ENCODE measurements around the gene DES.
"Not testable (repeated sequence)": the region's sequence is repeated elsewhere in the genome, so short reads cannot be mapped to it uniquely, and the experiment has no call there.

DES gene

DNA sequence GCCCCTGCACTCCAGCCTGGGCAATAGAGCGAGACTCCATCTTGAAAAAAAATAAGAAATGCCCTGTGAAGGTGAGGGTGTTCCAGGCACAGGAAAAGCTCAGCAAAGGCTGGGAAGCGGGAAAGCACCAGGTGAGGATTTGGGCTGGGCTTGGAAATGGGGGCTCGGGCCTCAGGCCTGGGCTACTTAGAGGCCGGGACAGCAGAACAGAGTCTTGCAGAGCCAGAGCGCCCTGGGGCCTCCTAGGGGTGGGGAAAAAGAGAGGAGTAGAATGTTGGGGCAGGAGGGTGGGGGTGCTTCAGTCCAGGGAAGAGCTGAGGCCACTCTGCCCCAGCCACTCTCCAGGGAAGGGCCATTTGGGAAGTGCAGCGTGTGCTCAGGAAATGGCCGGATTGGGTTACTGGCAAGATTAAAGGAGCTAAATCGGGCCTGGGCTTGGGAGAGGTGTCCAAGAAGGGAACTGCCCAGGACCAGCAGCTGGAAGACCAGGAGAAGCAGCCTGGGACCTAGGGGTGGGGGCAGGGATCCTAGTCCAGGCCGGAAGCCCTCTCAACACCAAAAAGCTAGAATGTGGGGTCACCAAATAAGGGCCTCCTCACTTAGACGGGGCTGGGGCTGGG is 13.8 kb upstream of the DES start:
- H3K9me3 ChIP-seq (ENCODE audit: low read depth, low read length): no peaks in the 10 kb centered on the region

DNA sequence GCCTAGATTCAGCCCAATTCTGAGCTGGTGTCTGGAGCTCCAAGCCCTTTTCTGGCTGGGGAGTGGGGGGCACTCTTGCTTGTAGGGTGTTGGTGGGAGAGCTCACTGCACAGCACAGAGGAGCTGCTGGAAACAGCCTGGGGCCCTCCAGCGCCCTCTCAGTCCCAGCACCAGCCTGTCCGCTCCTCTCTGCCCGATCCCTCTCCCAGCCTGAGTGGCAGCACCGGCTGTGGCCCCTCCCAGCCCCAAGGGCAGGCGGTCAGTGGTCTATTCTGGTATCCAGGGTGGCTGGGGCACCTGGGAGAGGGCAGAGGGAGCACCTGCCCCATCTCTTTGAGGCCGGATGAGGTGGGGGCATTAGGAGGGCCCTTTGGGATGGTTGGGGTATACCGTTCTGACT is 13.2 kb upstream of the DES start:
- Histone ChIP-seq H3K36me3 (ENCODE audit: insufficient read depth, low read length) (no peaks in the 10 kb centered on the region), H3K9ac (ENCODE audit: insufficient read length) (no peak overlapping the region), H3K4me3 (no peak overlapping the region), H3K9me3 (ENCODE audit: low read depth, low read length) (no peaks in the 10 kb centered on the region), H3K27ac (no peak overlapping the region)
- no peak for DNase-seq (ENCODE audit: low read depth, low spot score)
- TF ChIP-seq POLR2AphosphoS5 (IDR thresholded peaks at IDR 0.05; ENCODE audit: borderline replicate concordance, low read depth, low read length) (no peak), EZH2 (IDR thresholded peaks at IDR 0.05) (no peak), FOXP2 (optimal IDR thresholded peaks at IDR 0.05; ENCODE audit: control extremely low read depth, extremely low read length, insufficient read depth) (no peak)

More for the DNA sequence above, 13.8 kb upstream of the DES start:
- no peak for DNase-seq (ENCODE audit: low read depth, low spot score)
- Histone ChIP-seq H3K9ac (ENCODE audit: insufficient read length) (no peak overlapping the region), H3K27ac (no peak overlapping the region), H3K4me3 (no peak overlapping the region), H3K36me3 (ENCODE audit: insufficient read depth, low read length) (no peaks in the 10 kb centered on the region)
- TF ChIP-seq FOXP2 (optimal IDR thresholded peaks at IDR 0.05; ENCODE audit: control extremely low read depth, extremely low read length, insufficient read depth) (no peak), EZH2 (IDR thresholded peaks at IDR 0.05) (no peak), POLR2AphosphoS5 (IDR thresholded peaks at IDR 0.05; ENCODE audit: borderline replicate concordance, low read depth, low read length) (no peak)

- TF ChIP-seq EZH2 (IDR thresholded peaks at IDR 0.05): no peak
- TF ChIP-seq POLR2AphosphoS5 (IDR thresholded peaks at IDR 0.05; ENCODE audit: borderline replicate concordance, low read depth, low read length): no peak
- TF ChIP-seq FOXP2 (optimal IDR thresholded peaks at IDR 0.05; ENCODE audit: control extremely low read depth, extremely low read length, insufficient read depth): no peak
- DNase-seq (ENCODE audit: low read depth, low spot score): no peak
- Histone ChIP-seq H3K36me3 (ENCODE audit: insufficient read depth, low read length) (no peaks in the 10 kb centered on the region), H3K27ac (no peak overlapping the region), H3K9ac (ENCODE audit: insufficient read length) (no peak overlapping the region), H3K9me3 (ENCODE audit: low read depth, low read length) (no peaks in the 10 kb centered on the region), H3K4me3 (no peak overlapping the region)
These were observed 12.7 kb upstream of the DES start for GRCh38 chr2:219405451-219405850.

- Histone ChIP-seq H3K9me3 (ENCODE audit: low read depth, low read length) (no peaks in the 10 kb centered on the region), H3K9ac (ENCODE audit: insufficient read length) (no peak overlapping the region), H3K4me3 (no peak overlapping the region), H3K36me3 (ENCODE audit: insufficient read depth, low read length) (no peaks in the 10 kb centered on the region), H3K27ac (no peak overlapping the region)
- no peak for DNase-seq (ENCODE audit: low read depth, low spot score)
- TF ChIP-seq FOXP2 (optimal IDR thresholded peaks at IDR 0.05; ENCODE audit: control extremely low read depth, extremely low read length, insufficient read depth) (no peak), EZH2 (IDR thresholded peaks at IDR 0.05) (no peak), POLR2AphosphoS5 (IDR thresholded peaks at IDR 0.05; ENCODE audit: borderline replicate concordance, low read depth, low read length) (no peak)
These were observed 12.0 kb upstream of the DES start for GRCh38 chr2:219405958-219406860.

DNA sequence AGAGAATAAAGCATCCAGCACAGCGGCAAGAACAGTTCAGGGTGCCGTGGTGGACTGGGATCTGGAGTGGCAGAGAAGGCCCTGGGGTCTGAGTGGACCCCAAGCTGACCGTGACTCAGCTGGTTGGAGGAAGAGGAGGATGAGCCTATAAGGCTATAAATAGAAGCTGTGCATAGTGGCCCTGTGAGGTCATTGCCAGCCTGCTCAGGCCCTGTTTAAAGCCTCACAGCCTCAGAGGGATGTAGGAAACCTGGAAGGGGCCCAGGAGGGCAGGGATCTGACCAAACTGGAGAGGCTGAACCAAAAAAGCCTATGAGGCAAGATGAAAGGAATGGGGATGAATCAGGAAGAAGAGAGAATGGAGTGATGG is 11.3 kb upstream of the DES start:
- no peak for DNase-seq (ENCODE audit: low read depth, low spot score)
- Histone ChIP-seq H3K27ac (no peak overlapping the region), H3K4me3 (no peak overlapping the region), H3K9ac (ENCODE audit: insufficient read length) (no peak overlapping the region), H3K36me3 (ENCODE audit: insufficient read depth, low read length) (no peaks in the 10 kb centered on the region), H3K9me3 (ENCODE audit: low read depth, low read length) (no peaks in the 10 kb centered on the region)
- TF ChIP-seq FOXP2 (optimal IDR thresholded peaks at IDR 0.05; ENCODE audit: control extremely low read depth, extremely low read length, insufficient read depth): no peak
- TF ChIP-seq POLR2AphosphoS5 (IDR thresholded peaks at IDR 0.05; ENCODE audit: borderline replicate concordance, low read depth, low read length): no peak
- no peak for TF ChIP-seq EZH2 (IDR thresholded peaks at IDR 0.05)

GRCh38 chr2:219407343-219407742 is 10.8 kb upstream of the DES start:
- H3K9ac ChIP-seq (ENCODE audit: insufficient read length); DNase-seq (ENCODE audit: low read depth, low spot score); H3K4me3 ChIP-seq; H3K9me3 ChIP-seq (ENCODE audit: low read depth, low read length); H3K36me3 ChIP-seq (ENCODE audit: insufficient read depth, low read length); H3K27ac ChIP-seq: not testable (repeated sequence)

DNA sequence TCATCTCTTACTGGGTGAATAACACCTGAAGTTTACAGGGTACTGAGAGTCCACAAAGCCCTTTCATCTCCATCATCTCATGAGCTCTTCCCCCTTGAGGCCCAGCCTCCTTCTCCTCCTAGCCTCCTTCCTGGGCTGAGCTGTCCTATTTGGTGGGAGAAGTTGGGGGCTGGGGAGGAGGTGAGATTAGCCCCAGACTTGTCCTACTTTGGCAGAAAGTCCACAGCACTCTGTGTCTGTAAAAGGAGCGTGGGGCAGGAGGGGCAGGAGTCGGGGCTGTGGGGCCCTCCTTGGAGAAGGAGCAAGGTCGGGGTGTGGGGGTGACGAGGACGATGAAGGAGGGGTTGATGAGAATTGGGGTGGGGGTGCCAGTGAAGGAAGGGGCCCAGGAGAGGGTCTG is 10.0 kb upstream of the DES start:
- TF ChIP-seq EZH2 (IDR thresholded peaks at IDR 0.05) (no peak), POLR2AphosphoS5 (IDR thresholded peaks at IDR 0.05; ENCODE audit: borderline replicate concordance, low read depth, low read length) (no peak), FOXP2 (optimal IDR thresholded peaks at IDR 0.05; ENCODE audit: control extremely low read depth, extremely low read length, insufficient read depth) (no peak)
- H3K9me3 ChIP-seq (ENCODE audit: low read depth, low read length): no peaks in the 10 kb centered on the region
- no peak overlapping the region for H3K4me3 ChIP-seq
- no peak for DNase-seq (ENCODE audit: low read depth, low spot score)
- H3K36me3 ChIP-seq (ENCODE audit: insufficient read depth, low read length): no peaks in the 10 kb centered on the region
- H3K9ac ChIP-seq (ENCODE audit: insufficient read length): no peak overlapping the region
- no peak overlapping the region for H3K27ac ChIP-seq

- Histone ChIP-seq H3K9me3 (ENCODE audit: low read depth, low read length) (no peaks in the 10 kb centered on the region), H3K9ac (ENCODE audit: insufficient read length) (no peak overlapping the region), H3K36me3 (ENCODE audit: insufficient read depth, low read length) (no peaks in the 10 kb centered on the region), H3K4me3 (no peak overlapping the region), H3K27ac (no peak overlapping the region)
- no peak for DNase-seq (ENCODE audit: low read depth, low spot score)
- TF ChIP-seq FOXP2 (optimal IDR thresholded peaks at IDR 0.05; ENCODE audit: control extremely low read depth, extremely low read length, insufficient read depth) (no peak), EZH2 (IDR thresholded peaks at IDR 0.05) (no peak), POLR2AphosphoS5 (IDR thresholded peaks at IDR 0.05; ENCODE audit: borderline replicate concordance, low read depth, low read length) (no peak)
These were observed 9.5 kb upstream of the DES start for GRCh38 chr2:219408631-219409030.
